H1 (cell line): ENCODE measurements around the gene BCAS3.

Experiments used
- CTCF ChIP-seq, 3 experiments: IDR thresholded peaks; 1 replicate in 2 of 3; 2 replicates in 1 of 3; pipeline versions ENCODE4 v1.5.1 to v1.6.1; 2011; ENCODE audit warnings: low read length in 3 of 3, mild to moderate bottlenecking in 3 of 3, inconsistent platforms in 2 of 3, low read depth in 1 of 3, moderate library complexity in 1 of 3; ENCODE audit not compliant: insufficient read depth in 1 of 3; ENCODE audit errors: control extremely low read depth in 1 of 3
- MAFK ChIP-seq: IDR thresholded peaks from 2 replicates; pipeline ENCODE4 v1.6.1; 2012; ENCODE audit warnings: low read depth, mild to moderate bottlenecking, improper control_type of control experiment, low read length
- POLR2AphosphoS5 ChIP-seq: IDR thresholded peaks from 2 replicates; pipeline ENCODE4 v1.6.1; 2011; ENCODE audit warnings: low read depth, low read length
- RFX5 ChIP-seq: IDR thresholded peaks from 2 replicates; pipeline ENCODE4 v1.6.1; 2011; ENCODE audit warnings: low read depth, low read length, improper control_type of control experiment, borderline replicate concordance
- SRF ChIP-seq: IDR thresholded peaks from 2 replicates; pipeline ENCODE4 v1.6.1; 2011; ENCODE audit warnings: mild to moderate bottlenecking, low read depth, low read length, moderate library complexity

GRCh38 chr17:60909405-60909804 lies 231.8 kb downstream of the BCAS3 start:
- TF ChIP-seq SRF (no peak), RFX5 (no peak), POLR2AphosphoS5 (no peak), CTCF (IDR thresholded peaks at IDR 0.05; ENCODE audit: control extremely low read depth in 1 of 3, insufficient read depth in 1 of 3, low read depth in 1 of 3, low read length in 3 of 3) (no peak), MAFK (no peak)
